HG02759 (cell line): ENCODE data around the gene ZNF30.
"Not testable (repeated sequence)": the region's sequence is repeated elsewhere in the genome, so short reads cannot be mapped to it uniquely, and the experiment has no call there.

Source experiments
- ATAC-seq: cut with Tn5 transposase; IDR thresholded peaks from one replicate; pipeline ENCODE4 v1.9.1; 2021; ENCODE audit warnings: mild to moderate bottlenecking, moderate library complexity; ENCODE audit not compliant: unreplicated experiment

ZNF30 gene

GRCh38 chr19:34960103-34960805 lies 33.6 kb downstream of the ZNF30 start:
- ATAC-seq: no peak

GRCh38 chr19:34960940-34961679 lies 34.4 kb downstream of the ZNF30 start:
- ATAC-seq: no peak

GRCh38 chr19:34961775-34962686 lies 35.3 kb downstream of the ZNF30 start:
- ATAC-seq: no peak

GRCh38 chr19:34962687-34963572 lies 36.2 kb downstream of the ZNF30 start:
- ATAC-seq: no peak

GRCh38 chr19:34963573-34964406 lies 37.1 kb downstream of the ZNF30 start, which contains the start of gene ZNF792:
Gene ZNF792, minus strand, starts transcription at chr19:34964229. Its CDS starts 567 bp downstream, at chr19:34963662.
- peak; percentile 77 for ATAC-seq

- no peak for ATAC-seq
Measured at GRCh38 chr19:34964598-34964997, 37.9 kb downstream of the ZNF30 start.

GRCh38 chr19:34965505-34965904 lies 38.8 kb downstream of the ZNF30 start:
- ATAC-seq: not testable (repeated sequence)

- ATAC-seq: no peak
Measured at GRCh38 chr19:34967551-34967950, 40.8 kb downstream of the ZNF30 start.

GRCh38 chr19:34969721-34970120 lies 43.0 kb downstream of the ZNF30 start:
- ATAC-seq: no peak

- ATAC-seq: not testable (repeated sequence)
Measured at GRCh38 chr19:34970185-34970780, 43.6 kb downstream of the ZNF30 start.

- no peak for ATAC-seq
Measured at GRCh38 chr19:34972163-34972705, 45.5 kb downstream of the ZNF30 start.

GRCh38 chr19:34974646-34975045 lies 47.9 kb downstream of the ZNF30 start:
- ATAC-seq: no peak

GRCh38 chr19:34975056-34975455 lies 48.4 kb downstream of the ZNF30 start:
- no peak for ATAC-seq

GRCh38 chr19:34976611-34977010 lies 49.9 kb downstream of the ZNF30 start:
- ATAC-seq: no peak

GRCh38 chr19:34979819-34980640 lies 53.3 kb downstream of the ZNF30 start:
- no peak for ATAC-seq

GRCh38 chr19:34982275-34982674 lies 55.6 kb downstream of the ZNF30 start:
- ATAC-seq: no peak

- no peak for ATAC-seq
Measured at GRCh38 chr19:34983786-34984185, 57.1 kb downstream of the ZNF30 start.

- no peak for ATAC-seq
Measured at GRCh38 chr19:34984287-34984686, 57.6 kb downstream of the ZNF30 start.
